Posterior cingulate gyrus (tissue), 11 donors: ENCODE results near the gene SREBF2.
"Not testable (repeated sequence)": the region's sequence is repeated elsewhere in the genome, so short reads cannot be mapped to it uniquely, and the experiment has no call there.

Source experiments
- DNase-seq, 10 donors: peaks; one replicate each; pipeline versions ENCODE4 v3.0.0 to v3.0.0-alpha.2; 2020 to 2021; ENCODE audit warnings: mixed read lengths in 3 of 10
- intact Hi-C: fragments of 100-400 bp; cut with DNase I; formaldehyde crosslinking; loops from one replicate; pipeline ENCODE4 v1.15.1; 2023

Gene SREBF2

DNA sequence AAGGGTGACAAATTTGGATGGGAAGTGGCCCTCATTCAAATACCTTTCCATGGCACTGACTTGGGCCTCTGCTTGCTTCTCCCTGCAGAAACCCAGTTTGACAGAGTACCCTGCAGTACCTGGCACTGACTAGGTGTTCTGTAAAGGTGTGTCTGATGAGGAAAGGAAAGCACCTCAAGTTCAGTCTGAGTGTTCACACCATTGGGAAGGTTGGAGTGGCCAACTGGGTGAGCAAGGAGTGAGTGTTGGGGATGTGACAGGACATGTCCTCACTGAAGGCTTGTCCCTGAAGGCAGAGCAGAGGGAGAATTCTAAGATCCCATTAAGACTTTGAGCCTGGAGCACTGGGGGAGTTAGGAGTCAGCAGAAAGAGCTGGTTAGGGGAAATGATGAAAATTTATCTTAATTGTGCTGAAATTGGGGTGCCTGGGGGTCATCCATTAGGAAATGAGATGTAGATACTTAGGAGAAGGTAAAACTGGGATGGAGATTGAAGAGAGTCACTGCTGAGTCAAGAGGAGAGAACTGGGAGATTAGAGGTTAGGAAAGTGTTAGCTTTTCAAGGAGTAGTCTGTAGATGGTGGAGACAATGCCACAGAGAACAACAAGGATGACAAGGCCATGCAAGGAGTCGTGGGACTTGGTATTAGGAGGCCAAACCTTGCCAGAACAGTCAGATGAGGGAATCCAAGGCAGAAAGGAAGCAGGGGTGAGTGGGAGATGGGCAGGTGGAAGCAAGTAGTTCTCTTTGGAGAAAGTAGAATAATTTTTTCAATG is 6.1 kb downstream of the SREBF2 start:
- DNase-seq: no peak
- intact Hi-C loops: no loop called here

DNA sequence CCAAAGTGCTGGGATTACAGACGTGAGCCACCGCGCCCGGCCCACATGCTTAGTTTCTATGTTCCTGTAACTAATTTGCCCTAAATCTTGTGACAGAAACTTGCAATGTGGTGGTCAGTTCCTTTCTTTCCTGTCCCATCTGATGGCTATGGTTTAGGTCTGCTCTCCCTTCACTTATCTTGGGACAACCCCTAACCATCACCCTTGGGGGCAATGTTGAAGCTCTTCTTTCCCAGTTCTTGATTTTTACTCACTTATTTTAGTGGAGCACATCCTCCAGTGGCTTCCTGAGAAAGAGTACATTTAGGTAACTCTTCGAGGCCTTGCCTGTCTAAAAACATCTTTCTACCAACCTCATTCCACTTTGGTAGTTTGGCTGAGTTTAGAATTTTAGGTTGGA is 7.3 kb downstream of the SREBF2 start:
- intact Hi-C loops: no loop called here
- no peak for DNase-seq

DNA sequence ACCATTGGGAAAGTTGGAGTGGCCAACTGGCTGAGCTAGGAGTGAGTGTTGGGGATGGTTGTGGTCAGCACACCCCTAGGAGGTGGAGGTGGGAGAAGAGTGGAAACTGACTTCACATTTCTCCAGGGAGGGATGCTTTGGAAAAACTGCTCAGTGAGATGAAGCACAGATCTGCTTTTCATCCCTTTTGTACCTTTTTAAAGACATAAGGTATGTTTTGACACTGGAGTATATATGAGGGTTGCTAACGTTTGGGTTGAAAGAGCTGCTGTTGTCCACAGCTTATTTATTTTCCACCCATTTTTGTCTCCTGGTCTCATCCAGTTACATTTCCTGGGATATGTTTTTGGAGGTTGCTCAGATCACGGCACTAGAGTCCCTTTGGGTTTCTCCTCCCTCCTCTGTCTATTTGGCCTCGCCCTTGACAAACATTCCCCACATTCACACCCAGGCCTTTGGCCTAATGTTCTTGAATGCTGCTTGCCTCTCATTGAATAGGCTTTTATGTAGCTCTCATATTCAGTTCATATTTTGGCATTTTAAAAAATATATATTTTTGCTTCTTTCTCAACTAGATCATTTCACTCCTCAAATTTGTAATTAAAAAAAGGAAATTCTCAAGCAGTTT is 8.3 kb downstream of the SREBF2 start:
- intact Hi-C loops: no loop called here
- no peak for DNase-seq

DNA sequence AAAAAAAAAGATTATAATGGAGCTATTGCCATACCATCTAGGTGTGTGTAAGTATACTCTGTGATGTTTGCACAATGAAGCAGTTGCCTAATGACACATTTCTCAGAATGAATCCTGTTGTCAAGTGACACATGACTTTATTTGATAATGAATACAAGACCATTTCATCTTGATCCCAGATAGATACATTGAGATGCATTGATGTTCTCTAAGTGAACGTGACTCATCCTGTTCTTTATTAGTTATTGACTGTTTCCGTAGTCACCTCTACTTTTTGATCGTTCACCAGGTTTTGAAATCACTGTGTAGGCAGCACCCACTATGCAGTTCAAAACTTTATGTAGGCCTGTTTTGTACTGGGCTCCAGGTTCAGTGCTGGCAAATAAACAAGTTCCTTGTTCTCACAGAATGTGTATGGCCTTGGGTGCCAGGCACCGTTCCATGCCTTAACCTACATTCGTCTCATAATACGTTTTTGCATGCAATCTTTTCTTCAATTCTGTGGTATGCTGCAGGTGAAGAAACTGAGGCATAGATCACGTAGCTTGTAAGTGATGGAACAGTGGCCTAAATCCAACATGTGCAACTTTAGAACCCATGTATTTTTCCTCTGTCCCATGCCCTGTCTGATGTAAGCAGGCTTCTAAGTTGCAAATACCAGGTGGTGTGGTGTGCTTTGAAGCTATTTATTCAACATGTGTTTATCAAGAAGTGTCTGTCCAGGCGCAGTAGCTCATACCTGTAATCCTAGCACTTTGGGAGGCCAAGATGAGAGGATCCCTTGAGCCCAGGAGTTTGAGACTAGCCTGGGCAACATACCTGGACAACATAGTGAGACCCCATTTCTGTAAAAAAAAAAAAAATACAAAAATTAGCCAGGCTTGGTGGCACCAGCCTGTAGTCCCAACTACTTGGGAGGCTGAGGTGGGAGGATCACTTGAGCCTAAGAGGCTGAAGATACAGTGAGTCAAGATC is 10.4 kb downstream of the SREBF2 start:
- intact Hi-C loops: no loop called here
- no peak for DNase-seq

DNA sequence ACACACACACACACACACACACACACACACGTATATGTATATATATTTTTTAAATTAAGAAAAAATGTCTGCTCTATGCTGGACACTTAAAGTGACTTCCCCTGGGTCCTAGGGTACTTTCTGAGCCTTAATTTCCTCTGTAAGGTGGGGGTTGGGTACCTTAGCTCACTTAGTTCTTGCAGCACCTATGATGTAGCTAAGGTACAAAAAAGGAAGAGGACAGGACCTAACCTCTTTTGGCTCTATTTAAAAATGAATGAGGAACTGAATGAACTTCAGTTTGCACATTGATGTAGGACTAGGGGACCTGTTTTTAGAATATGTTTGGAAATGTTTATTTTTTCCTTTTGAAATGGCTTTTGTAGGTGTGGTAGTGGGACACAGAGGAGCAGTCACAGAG is 11.1 kb downstream of the SREBF2 start:
- no peak for DNase-seq
- intact Hi-C loops: no loop called here

DNA sequence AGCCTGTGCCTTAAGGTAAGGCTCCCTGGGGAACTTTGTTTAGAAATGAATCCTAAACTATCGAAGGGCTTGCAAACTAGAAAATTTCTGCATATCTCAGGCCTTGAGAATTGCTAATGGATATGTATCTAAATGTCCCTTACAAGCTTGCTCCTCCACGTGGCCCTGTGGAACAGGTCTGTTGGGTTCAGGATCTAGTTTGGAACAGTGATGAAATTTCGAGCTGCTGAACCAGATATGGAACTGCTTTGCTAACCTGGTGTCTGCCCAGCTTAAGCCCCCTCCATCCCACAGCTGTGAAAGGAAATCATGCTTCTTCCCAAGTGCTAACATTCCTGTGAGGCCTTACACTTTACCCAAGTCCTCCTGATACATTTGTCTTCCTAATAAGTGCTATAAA is 11.6 kb downstream of the SREBF2 start:
- DNase-seq: no peak
- intact Hi-C loops: no loop called here

DNA sequence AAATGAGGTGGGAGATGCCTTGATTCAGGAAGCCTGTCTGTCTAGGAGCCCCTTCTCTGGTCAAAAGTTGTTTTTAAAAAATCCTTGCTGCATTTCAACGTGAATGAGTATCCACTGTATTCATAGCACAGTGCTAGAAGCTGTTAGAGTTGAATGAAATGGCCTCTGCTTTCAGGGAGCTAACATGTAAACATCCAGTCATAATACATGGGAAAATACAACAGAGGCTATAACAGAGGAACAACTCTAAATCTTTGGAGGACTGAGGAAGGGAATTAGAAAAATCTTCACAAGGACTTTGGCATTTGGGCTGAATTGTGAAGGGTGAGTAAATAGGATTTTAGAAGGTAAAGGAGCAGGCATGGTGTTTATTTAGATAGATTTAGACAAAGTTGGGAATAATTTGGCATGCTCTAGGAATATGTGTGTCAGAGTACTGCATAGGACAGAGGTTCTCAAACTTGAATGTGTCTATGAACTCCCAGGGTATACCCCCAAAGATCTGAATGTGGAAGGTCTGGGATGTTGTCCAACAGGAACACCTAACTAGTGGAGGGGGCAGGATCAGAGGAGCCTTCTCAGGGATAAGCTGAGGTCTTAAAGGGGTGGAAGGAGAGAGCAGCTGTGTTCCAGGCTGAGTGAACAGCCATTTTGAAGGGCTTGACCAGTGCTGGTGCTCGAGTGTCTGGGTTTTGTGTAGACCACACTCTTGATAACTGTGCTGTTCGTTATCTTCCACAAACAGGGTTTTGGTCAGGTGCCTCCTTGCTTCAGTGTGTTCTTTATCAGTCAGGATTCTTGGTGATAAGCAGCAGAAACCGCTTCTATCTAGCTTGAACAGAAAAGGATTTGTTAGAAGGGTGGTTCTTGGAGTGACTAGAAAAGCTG is 12.7 kb downstream of the SREBF2 start:
- intact Hi-C loops: no loop called here
- DNase-seq: no peak

DNA sequence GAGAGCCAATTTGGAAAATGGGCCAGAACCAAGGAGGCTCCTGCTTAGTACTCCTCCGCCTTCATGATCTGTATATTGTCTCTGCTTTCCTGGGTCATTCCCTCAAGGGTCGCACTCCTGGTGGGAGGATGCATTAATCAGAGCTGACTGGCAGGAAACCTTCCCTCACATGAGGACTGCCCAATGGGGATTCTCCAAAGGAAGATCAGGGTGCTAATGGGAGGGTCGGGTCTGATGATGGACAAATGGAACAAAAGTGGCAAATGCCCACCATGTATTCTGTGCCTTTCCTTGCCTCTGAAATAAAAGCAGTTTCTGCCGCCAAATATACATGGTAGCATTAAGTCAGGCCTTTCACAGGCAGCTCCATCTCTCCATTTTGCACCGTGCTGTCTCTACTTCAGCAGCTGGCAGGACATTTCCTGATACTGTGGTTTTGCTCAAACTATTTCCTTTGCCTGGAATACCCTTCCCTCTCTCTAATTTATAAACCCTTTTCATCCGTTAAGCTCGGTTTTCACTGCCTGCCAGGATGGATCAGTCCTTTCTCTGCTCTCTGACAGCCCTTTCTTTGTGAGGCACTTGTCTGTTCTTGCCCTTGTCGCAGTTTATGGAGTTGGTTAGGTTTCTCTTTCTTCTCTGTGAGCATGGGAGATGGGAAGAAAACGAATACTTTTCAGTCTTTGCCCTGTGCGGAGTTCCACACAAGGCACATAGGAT is 13.5 kb downstream of the SREBF2 start:
- no peak for DNase-seq
- intact Hi-C loops: no loop called here

DNA sequence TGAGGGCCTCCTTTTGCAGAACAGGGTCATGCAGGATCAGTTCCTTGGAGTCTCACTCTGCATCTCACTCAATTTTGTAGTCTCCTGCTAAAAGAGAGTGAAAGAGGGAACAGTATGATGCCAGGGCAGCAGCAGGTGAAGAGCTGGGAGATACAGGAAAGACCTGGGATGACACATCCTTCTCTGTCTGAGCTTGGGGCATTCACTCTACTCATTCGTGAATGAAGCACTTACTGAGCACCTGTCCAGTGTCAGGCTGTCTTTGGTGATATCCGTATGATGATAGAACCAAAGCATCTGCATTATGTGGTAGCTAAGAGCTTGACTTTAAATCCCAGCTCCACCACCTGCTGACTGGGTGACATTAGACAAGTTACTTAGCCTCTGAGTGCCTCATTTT is 14.4 kb downstream of the SREBF2 start:
- DNase-seq: no peak
- intact Hi-C loops: no loop called here

DNA sequence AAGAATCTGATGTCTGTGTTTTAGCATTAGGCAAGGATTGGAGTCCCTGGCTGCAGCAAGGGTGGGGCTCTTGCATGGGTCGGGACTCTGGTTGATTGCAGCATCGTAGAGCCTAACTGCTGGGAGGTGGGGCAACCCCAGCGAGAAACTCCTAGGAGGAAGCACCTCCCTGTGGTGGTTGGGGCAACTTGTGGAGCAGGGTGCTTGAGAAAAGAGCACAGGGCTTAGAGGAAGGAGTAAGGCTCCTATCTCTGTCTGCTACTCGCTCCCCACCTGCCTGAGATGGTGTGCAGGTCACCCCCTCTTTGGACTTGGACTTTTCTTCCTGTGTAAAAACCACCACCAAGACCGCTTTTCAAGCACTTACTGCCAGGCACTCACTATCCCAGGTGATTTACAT is 15.6 kb downstream of the SREBF2 start:
- no peak for DNase-seq
- intact Hi-C loops: no loop called here

DNA sequence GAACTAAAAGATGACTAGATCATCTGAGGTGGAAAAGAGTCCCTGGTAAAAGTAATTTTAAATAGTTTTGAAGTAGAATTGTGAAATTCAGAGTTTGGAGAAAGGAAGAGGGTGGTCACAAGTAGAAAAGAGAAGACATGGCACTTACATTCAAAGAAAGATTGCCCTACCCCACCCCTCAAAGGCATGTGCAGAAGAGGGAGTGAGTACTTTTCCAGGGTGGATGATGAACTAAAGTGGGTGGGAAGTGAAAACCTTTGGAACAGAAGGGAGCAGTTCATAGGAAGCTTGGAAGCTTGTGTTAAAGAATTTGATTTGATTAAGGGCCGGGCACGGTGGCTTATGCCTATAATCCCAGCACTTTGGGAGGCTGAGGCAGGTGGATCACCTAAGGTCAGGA is 23.6 kb downstream of the SREBF2 start:
- no peak for DNase-seq
- intact Hi-C loops: no loop called here

DNA sequence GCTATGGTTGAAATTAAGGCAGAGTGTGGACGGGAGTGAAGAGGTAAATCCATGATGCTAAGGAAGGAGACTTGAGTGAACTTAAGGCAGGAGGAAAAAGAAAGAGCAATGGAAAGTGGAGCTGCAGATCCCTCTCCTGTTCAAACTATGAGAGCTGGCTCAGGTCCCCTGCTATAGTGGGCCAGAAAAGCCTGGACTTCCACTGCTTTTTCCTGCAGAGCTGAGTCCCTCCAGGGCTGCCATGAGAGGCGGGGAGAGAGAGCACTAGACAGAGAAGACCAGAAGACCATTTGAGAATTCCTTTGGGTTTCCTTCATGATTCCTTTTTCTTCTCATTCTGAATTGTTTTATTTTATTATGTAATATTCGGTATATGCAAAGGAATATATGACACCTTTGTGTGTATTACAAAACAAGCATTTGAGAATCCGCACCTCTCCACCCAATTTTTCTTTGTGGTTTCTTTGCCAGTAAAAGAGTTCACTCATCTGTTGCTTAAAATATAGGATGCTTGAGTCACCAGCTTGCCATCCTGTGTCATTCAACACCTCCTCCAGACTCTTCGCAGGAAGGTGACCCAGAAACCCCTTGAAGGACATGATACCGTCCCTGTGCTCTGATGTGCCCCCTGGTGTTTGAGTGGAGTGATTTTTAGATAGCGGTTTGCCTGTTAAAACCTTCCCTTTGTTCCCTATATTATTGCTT is 24.4 kb downstream of the SREBF2 start:
- intact Hi-C loops: no loop called here
- DNase-seq: peak in 3 of 10 donors; percentile 22 to 81 (median 23)

DNA sequence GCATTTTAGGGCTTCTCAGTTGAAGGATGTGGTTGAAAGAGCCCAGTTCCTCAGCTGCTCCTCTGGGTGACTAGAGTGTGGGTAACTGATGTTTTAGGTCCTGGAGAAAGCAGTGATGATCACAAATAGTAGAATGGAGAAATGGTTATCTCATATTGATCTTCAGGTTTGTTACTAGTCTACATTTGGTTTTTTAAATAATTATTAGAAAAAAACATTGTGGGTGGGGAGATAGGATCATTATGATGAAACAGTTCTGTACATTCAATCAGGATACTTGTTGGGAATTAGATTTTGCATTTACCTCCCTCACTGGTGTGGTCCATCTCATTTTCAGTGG is 24.9 kb downstream of the SREBF2 start:
- no peak for DNase-seq
- intact Hi-C loops: no loop called here

DNA sequence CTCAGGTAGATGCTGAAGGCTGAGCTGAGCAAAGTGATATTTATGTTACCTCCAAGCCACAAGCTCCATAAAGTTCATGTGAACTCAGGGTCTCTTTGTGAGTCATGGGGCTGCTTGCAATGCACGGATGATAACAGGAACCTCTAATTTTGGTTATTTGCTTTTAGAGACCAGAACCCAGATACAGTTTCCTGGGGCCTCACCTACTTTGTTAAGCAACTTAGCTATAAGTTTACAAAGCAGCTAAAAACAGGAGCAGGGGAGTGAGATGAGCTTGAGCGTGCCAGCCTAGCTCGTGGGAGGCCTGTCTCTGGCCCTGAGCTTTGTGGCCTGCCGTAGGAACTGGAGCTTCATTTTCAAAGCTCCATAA is 29.2 kb downstream of the SREBF2 start:
- DNase-seq: peak in 3 of 10 donors; percentile 13 to 87 (median 20)
- intact Hi-C loops: no loop called here

DNA sequence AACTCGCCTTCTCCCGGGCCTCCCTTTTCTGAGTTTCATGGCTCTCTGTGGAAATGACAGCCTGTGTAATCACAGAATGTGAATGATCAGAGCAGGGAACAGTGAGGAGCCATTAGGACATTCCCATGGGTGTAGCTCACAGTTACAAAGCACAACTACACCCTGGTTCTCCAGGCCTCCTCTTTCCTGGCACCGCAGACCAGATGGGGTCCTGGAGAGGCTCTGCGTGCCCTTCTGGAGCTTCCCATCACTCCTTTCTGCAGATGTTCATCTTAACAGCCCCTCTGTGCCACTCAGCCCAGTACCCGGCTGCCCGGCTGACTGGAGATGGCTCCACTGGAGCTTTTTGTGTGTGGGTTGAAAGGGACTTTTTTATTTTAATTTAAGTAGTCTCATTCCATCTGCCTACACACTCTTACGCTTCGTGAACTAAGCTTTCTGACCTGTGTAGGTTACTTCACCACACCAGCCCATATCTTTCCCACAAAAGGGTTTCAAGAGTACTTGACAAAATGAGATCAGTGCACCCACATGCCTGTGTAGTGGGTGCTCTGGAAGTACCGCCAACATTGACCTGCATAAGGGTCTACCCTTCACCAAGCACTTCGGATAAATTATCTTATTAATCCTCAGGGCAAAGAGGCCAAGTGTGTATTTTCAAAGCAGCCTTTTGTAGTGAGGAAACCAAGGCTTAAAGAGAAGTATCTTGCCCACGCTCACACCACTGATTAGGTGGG is 29.8 kb downstream of the SREBF2 start:
- intact Hi-C loops: no loop called here
- DNase-seq: no peak

DNA sequence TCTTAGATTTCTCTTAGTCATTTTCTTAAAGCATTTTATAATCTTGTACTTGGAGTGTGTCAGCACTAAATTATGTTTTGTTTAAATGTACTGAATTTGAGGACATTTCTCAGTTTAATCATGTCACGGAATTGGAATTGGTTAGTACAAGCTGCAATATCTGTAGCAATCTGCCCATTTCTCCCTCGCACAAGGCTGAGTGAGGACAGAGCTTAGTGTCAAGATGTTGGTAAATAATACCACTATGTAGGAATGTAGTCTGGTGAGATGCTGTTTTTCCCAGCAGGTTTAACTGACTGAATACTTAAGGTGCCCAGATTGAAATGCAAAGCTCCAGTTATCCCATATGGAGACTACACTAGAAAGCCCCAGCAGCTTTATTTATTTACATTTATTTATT is 30.6 kb downstream of the SREBF2 start:
- intact Hi-C loops: no loop called here

DNA sequence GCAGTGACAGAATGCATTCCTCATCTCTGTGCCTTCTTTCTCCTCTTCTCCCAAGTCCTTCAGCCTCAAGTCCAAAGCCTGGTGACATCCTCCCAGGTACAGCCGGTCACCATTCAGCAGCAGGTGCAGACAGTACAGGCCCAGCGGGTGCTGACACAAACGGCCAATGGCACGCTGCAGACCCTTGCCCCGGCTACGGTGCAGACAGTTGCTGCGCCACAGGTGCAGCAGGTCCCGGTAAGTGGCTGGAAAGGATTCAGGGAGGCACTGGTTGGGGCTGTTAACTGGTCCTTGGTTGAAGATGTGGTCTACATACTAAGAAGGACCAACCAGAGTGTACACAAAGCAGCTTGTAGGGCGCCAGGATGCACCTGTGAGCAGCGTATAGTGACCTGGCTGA is 35.7 kb downstream of the SREBF2 start:
- intact Hi-C loops: no loop called here
- no peak for DNase-seq

More for the DNA sequence above, 30.6 kb downstream of the SREBF2 start:
- DNase-seq: no peak

DNA sequence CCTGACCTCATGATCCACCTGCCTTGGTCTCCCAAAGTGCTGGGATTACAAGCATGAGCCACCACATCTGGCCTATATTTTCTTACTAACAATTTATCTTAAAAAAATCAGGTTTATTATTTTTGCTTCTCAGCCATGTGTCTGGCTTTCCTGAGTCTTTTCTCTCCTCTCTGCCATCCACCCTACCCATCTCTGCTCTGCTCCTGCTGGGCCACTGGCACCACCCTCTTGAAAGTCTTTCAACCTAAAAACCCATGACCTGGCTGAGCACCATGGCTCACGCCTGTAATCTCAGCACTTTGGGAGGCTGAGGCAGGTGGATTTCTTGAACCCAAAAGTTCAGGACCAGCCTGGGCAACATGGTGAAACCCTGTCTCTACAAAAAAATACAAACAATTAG is 37.2 kb downstream of the SREBF2 start:
- DNase-seq, intact Hi-C loops: not testable (repeated sequence)
